T1000 (cell line): ENCODE measurements around the gene OGDHL.
A peak's percentile ranks its signal among the peaks of the same experiment; 100 is the strongest.
"Not testable (repeated sequence)": the region's sequence is repeated elsewhere in the genome, so short reads cannot be mapped to it uniquely, and the experiment has no call there.

ENCODE experiments used
- DNase-seq: peaks from one replicate; lab custom pipeline; 2025; ENCODE audit warnings: mixed read lengths; lab: John Stamatoyannopoulos, UW

The OGDHL gene

DNA sequence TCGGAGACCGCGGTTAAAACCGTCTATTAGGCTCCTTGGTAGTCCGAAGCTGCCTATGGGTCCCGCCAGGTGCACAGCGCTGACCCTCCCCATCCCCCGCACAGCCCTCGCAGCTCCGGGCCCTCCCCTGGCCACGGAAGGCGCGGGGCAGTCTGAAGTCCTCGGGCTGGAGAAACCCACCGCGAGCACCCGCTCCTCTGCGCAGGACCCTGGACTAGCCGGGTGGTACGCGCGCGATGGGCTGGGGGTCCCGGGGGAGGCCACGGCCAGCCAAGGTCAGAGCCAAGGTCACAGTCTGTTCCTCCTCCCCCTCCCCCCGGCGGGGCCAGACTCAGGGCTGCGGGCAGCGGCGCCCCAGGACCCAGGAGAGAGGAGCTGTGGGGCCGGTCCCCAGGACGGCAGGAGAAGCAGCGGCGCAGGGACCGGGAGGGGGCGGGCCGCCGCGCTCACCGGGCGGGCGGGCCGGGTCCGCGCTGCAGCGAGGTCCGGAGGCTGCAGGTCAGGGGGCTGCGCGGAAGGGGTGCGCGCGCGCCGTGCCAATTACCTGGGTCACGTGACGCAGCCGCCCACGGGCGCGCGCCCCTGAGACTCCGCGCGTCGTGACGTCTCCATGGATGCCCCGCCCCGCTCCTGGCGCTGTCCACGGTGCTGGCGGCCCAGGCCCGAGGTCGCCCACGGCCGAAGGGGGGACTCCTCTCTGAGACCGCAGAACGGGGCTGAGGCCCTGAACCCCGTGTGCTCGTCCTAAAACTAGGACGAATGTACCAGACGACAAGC, at the start of gene OGDHL:
TSS of gene OGDHL (minus strand) at position 535 of the 777 bp plus-strand sequence. CDS start 3,731 bp downstream, outside the sequence.
- DNase-seq, result peak; percentile 48

DNA sequence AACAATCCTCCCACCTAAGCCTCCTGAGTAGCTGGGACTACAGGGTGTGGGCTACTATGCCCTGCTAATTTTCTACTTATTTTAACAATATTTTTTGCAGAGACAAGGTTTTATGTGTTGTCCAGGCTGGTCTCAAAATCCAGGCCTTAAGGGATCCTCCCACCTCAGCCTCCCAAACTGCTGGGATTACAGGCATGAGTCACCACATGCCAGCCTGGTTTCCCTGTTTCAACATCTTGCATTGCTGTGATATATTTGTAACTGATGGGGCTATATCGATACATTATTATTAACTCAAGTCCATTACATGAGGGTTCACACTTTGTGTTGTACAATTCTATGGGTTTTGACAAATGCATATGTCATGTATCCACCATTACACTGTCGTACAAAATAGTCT, 41.9 kb upstream of the OGDHL start:
- DNase-seq, result no peak

DNA sequence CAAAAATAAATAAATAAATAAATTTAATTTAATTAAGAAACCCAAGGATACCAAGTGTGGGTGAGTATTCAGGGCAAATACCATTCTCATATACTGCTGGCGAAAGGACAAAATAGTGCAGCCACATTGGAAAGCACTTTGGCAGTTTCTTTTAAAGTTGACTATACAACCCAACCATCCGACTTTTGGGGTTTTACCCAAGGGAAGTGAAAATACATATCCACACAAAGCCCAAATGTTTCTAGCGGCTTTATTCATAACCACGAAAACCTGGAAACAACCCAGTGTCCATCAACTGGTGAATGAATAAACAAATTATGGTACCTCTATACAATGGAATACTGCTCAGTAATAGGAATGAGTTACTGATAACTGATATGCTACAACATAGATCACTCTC, 36.2 kb upstream of the OGDHL start:
- no peak for DNase-seq

DNA sequence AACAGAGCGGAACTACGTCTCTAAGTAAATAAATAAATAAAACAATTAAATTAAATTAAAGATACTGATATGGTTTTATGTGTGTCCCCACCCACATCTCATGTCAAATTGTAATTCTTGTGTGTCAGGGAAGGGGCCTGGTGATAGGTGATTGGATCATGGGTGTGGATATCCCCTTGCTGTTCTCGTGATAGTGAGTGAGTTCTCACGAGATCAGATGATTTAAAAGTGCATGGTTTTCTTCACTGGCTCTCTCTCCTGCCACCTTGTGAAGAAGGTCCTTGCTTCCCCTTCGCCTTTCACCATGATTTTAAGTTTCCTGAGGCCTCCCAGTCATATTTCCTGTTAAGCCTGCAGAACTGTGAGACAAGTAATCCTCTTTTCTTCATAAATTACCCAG, 29.0 kb upstream of the OGDHL start:
- no peak for DNase-seq

DNA sequence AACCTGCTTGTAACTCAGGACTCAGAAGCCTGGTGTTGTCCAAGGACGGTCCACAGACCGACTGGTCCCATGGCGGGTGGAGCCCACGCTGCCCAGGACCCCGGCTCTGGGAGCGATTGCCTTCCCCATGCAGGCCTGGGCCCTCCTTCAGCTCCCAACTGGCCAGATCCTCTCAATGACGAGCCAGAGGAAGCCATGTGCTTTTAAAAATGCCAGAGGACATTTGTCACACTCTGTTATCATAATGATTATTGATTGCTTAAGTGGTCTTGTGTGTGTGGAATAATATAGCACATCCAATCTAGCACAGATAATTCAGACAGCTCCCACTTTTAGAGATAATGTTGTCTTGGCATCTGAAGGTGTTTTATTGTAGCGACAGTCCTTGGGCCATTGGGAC, 22.6 kb upstream of the OGDHL start:
- DNase-seq, result no peak

DNA sequence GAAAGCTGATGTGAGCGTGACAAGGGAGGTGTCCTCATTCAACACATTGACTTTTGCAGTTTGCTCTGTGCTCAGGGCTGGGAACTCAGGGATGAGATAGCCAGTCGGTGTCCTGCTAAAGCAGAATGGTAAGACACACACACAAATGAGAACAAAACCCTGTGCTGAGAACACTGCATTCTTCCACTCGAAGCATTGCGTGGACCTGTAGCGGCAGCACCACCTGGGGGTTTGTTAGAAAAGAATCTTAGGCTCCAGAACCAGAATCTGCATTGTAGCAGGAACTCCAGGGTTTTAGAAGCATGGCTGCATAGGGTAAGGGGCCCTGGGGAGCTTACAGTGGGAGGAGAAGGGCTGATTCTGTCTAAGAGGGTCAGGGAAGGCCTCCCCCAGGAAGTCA, 21.5 kb upstream of the OGDHL start:
- DNase-seq, result no peak

DNA sequence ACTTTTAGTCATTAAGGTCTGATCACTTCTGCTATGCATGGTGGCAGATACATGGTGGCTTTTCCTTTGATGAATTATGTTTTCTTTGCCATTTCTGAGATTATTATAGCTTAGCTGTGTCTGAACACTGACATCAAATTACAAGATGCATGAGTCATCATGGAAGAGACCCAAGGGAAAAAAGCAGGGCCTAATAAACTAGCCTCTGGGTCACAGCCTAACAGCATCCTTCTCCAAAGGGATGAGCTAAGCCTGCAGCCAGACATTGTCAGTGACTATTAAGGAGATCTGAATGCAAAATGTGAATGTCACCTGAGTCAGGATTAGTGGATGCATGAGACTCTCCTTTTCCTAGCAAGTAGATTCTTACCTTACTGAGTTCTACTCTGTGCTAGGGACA, 19.1 kb upstream of the OGDHL start:
- DNase-seq, result no peak

DNA sequence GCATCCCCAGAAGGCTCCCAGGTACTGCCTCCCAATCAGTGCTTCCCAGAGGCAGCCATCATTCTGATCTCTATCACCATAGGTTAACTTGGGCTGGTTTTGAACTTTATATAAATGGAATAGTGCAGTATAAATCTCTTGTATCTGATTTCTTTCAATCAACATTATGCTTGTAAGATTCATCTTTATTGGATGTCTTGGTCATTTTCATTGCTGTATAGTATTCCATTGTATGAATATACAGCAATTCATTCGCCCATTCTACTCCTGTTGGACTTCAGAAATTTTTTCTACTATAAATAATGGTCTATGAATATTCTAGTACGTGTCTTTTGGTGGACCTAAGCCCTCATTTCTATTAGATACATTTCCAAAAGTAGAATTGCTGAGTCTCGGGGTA, 16.1 kb upstream of the OGDHL start:
- DNase-seq, result no peak

DNA sequence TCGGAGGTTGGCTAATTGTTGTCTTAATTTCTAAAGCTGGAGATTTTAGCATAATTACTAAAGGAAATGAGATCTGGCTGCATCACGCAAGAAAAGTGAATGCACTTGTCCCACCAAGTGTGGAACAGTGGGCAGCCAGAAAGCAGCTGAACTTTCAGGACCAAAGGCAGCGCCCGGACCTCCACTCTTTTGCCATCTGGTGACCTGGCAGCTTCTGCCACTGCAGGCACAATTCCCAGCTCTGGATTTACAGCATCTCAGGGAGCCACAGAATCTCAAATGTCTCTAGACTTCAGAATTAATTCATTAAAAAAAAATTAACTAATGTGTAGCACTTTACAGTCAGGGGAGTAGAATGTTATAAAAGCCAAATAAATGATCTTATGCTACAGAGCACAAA, 14.7 kb upstream of the OGDHL start:
- DNase-seq, result no peak

DNA sequence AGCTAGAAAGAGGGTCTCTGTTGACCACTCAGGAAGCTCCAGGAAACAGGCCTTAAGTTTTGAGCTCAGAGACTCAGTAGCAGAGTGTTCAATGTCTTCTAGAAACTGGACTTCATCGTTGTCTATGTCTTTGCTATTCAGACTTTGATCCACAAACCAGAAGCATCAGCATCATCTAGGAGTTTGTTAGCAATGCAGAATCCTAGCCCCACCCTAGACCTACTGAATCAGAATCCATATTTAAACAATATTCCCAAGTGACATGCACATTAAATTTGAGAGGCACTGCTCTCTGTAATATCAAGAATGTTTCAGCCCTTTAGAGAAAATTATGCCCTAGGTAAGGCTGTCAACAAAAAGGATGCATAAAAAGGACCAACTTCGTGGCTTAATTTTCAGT, 12.9 kb upstream of the OGDHL start:
- DNase-seq, result no peak

DNA sequence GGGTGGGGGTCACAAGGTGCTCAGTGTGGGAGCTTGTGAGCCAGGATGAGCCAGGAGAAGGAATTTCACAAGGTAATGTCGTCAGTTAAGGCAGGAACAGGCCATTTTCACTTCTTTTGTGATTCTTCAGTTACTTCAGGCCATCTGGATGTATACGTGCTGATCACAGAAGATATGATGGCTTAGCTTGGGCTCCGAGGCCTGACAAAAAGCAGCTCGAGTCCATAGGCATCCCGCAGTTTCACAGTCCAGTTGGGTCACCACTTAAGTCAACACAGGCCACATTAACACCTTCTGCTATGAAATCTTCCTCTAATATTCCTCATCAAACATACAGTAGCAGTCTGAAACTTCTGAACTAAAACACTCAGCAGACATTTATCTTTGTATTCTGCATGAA, 10.8 kb upstream of the OGDHL start:
- DNase-seq, result not testable (repeated sequence)

DNA sequence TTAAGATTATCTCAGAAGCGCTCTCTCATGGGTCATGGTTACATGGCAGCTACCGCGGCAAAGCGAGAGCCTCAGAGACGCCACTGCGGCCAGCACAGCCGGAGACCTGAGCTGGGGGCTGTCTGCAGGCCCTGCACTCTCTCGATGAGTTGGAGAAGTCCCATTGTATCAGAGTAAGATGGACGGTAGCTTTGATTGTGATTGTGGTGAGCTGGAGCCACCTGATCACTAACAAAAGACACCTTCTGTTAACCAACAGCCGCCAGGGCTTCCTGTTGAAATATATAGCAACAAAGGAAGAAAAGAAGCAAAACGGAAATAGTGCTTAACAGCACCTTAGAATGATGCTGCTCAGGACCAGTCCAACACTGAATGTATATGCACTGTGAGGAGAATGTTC, 8.9 kb upstream of the OGDHL start:
- DNase-seq, result not testable (repeated sequence)

DNA sequence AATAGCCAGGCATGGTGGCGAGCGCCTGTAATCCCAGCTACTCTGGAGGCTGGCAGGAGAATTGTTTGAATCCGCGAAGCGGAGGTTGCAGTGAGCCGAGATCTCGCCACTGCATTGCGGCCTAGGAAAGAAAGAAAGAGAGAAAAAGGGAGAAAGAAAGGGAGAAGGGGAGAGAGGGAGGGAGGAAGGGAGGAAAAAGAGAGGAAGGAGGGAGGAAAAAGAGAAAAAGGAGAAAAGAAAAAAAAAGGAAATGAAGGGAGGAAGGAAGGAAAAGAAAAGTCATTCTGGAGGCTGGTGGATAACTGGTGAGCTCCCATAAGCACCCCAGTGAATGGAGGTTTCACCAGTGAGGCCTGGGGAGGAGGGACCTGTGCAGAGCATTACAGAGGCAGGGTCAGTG, 7.6 kb upstream of the OGDHL start:
- DNase-seq, result no peak

DNA sequence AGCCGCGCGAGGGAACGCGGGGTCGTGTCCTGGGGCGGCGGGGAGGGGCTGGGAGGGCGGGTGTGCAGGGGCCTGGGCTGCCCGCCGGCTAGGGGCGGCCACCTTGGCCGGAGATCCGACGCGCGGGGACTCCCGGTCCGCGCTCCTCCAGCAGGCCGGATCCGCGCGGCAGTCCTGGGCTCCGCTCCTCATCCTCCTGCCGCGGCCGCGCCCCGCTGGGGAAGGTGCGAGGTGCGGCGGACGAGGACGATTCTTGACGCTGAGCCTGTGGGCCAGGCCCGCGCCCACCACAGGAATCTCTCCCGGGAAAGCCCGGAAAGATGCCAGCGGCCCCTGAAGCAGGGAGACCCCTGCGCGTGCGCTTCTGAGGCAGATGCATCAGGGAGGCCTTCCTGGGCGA, 6.6 kb upstream of the OGDHL start:
- no peak for DNase-seq

DNA sequence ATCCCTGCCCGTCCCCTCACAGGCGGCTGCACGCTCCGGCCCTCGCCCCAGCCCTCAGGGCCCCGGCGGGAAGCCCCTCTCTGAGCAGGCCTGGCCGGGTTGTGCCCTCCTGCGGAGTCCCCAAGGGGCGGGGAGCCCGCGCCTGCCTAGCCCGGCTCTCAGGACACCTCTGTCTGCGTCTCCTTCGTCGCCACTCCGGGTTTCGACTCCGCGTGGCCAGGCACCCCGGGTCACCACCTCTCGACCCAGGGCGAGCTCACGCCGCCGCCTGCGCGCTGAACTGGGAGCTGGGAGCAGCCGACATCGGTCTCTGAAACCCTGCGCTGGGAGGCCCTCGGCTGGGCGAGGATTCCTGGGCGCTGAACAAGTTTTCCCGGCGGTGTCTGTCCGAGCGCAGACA, 6.2 kb upstream of the OGDHL start:
- DNase-seq, result no peak

DNA sequence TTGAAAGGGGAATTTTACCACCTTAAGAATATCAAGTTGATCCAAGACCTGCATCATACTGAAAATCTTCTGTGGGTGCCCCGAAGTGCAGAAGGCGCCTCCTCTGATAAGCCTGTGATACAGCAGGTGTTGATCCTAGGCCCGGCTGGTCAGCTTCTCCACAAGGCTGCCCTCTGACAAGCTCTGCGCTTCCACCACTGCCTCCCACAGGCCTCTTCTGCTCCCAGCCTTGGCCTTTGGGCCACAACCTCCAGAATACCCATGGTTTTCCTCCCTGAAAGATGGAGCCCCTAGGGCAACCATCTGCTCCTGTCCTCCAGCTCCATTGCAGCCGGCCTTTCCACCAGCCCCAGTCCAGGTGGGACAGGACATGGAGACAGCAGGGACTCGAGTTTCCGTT, 5.6 kb upstream of the OGDHL start:
- DNase-seq, result no peak

DNA sequence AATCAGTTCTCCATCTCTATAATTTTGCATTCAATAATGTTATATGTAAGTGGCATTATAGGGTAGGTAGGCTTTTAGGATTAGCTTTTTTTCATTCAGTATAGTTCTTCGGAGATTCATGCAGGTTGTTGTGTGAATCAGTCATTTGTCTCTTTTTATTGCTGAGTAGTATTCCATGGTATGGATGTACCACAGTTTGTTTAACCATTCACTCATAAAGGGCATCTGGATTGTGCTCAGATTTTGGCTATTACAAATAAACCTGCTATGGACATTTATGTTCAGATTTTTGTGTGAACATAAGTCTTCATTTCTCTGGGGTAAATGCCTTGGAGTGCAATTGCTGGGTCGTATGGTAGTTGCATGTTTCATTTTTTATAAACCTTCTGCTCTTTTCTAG, 4.4 kb upstream of the OGDHL start:
- no peak for DNase-seq

DNA sequence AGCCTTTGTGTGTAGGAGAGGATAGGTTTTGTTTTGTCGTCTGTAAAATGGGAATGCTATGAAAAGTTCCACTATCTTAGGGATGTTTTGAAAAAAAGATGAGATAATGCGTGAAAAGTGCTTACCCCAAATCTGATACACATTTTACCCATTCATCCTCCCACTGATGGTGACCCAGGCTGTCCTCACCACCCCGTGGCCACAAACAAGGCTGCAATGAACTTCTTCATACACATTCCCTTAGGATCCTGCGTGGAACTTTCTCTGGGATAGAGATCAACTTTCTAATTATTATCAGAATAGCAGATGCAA, 399 bp upstream of the OGDHL start:
- no peak for DNase-seq

DNA sequence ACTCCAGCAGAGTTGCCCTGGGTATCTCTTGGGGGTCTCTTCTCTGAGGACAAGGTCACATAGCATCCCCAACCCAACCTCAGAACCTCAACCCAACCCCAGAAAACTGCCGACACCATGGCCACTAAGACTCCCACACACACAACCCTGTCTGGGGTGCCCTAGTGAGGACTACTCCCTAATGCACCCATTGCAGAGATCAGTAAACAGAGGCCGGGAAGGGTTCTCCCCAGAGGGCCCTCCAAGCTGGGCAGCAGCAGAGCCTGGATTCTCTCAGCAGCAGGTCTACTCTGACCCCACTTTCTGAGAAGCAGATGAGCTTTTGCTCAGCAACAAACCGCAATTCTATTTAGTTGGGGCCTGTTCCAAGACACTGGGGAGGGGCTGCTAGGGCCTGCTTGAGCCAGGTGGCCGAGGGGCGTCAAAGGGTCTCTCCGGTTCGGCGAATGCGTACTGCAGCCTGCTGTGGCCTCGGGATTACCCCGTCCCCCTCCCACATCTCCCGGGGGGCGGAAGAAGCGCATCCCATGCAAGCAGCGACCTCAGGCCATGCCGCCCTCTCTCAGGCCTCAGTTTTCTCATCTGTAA, 828 bp downstream of the OGDHL start:
- no peak for DNase-seq

DNA sequence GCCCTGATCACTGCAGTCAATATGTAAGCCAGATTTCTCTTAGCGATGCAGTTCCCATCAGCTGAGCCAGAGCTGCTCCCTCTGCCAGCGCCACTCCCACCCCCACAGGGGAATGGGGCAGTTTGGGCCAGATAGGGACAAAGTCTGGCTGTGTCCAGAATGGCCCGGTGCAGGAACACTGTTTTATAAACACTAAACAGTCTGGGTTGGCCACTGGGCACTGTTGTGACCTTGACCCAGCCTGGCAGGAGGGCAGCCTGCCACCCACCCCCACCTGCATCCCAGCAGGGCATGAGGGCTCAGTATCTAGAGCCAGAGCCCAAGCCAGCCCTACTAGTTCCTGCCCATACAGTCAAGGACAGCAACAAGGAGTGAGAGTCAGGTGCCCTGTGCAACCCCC, 1.3 kb downstream of the OGDHL start:
- no peak for DNase-seq

DNA sequence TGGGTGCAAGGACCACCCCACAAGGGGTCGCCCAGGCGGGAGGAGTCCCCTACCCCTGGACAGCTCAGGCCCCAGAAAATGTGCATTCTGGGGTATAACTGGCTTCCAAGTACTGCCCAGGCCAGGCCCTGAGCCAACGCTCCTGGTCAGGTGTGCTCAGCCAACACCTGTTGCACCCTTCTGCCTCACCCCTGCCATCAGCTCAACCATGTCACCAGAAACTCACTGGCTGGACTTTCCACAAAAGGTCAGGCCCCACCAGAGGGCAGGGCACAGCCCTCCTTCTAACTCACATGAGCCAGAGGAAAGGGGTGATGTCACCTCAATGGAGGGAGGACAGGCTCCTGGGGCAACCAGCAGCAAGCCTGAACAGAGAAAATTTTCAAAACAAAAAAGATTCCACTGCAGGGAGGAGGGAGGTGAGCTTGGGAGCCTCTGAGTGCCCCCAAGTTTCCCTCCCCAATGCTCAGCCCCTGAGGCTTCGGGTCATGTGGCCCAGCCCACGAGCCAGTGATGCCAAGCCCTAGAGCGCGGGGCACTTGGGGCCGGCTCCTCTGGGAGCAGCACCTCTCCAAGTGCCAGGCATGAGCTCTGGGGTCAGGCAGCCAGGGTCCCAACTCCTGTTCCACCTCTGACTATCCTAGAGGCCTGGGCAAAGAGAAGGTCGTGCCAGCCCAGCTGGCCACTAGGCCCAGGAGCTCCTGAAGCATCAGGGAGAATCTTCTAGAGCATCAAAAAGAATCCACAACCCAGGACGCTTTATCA, 2.2 kb downstream of the OGDHL start:
- DNase-seq, result no peak

DNA sequence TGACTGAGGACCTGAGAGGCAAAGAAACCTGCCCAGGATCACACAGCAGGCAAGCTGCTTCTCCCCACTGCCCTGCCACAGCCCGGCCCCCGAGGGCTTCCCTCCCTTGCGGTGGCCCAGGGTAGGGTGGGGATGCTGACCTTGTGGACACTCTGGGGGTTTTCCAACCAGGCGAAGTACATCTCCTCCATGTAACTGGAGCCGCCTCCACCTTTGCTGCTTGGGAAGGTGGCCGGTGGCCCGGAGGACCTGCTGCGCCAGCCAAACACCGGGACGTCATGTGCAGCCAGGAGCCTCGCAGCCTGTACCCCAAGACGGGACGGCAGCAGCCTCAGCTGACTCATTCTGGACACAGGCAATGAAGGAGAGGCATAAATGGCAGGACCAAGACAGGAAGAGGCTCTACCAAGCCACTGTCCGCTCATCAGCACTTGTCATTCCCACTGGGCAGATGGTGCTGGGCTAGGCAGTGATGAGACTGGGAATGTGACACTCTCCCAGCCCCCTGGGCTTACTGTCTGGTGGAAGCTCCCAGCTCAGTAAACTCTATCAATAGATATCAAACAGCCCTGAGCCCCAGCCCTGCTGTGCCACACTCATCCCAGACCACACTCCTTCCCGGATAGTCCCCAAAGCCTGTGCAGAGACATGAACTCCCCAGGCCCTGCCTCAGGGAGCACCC, 3.7 kb downstream of the OGDHL start:
- DNase-seq, result no peak

DNA sequence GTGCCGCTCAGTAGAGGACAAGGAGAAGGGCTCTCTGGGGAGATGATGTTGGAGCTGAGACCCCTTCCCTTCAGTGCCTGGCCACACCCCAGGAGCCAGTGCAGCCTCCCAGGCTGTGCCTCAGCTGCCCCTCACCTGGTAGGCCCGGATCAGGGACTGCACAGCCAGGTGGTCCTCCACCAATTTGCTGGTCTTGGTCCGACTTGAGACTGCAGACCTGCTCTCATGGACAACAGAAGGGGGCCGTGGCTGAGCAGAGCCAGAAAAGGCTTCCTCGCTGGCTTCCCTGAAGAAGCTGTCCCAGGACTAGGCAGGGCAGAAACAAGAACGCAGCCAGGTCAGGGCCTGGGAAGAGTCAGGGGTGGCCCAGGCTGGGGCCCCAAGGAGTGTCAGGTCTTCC, 5.5 kb downstream of the OGDHL start:
- DNase-seq, result no peak
